HCT116 (cell line): ENCODE results near the gene HYCC2. TPM values are rescaled to one million over a fixed set of nuclear protein-coding genes. Genes with fewer than 3 reads are reported as not detected.

Experiments used
- ATAC-seq: fragments of 200-7000 bp; cut with Tn5 transposase; 2 replicates; pipeline ENCODE4 v1.9.1; 2020; ENCODE audit warnings: mild to moderate bottlenecking, moderate library complexity
- BruUV-seq: library from RNA; stranded (reverse); fragments of 400-500 nt; replicated peaks from 2 replicates; lab custom pipeline; 2021; lab: Mats Ljungman, UMichigan
- CTCF ChIA-PET: fragments of 300-600 bp; sonication (Branson Sonifier 250); formaldehyde crosslinking; loops from one replicate; lab custom pipeline; 2021; ENCODE audit warnings: antibody characterized with exemption; lab: Charles Lee
- POLR2A ChIA-PET: fragments of 300-600, 350-600 bp; sonication (Branson Sonifier 250); formaldehyde crosslinking; loops from one replicate; lab custom pipeline; 2021; ENCODE audit warnings: antibody characterized with exemption; lab: Charles Lee
- RAD21 ChIA-PET, 2 experiments: fragments of 300-600 bp; sonication (Branson Sonifier 250); formaldehyde crosslinking; loops; one replicate each; lab custom pipeline; 2023; ENCODE audit warnings: low total read pairs in 2 of 2; ENCODE audit not compliant: uncharacterized antibody in 2 of 2, unreplicated experiment in 2 of 2, low non-redundant PET in 1 of 2; lab: Charles Lee
- DNase-seq: peaks from one replicate; pipeline ENCODE4 v3.0.0-alpha.2; 2010; ENCODE audit warnings: low read depth, low spot score
- H2AFZ ChIP-seq: fragments of 200-600 bp; shearing (Covaris generic), sonication (generic); 2 replicates; pipeline ENCODE4 v1.6.1; 2017; ENCODE audit warnings: low read depth, mixed run types, mixed read lengths, antibody characterized with exemption, low read length; ENCODE audit not compliant: poor library complexity, severe bottlenecking
- H3K27ac ChIP-seq: 2 replicates; pipeline ENCODE4 v1.5.1; 2012; ENCODE audit warnings: low read depth, low read length
- H3K27me3 ChIP-seq: fragments of 200-600 bp; sonication (generic); 2 replicates; pipeline ENCODE4 v1.6.1; 2016; ENCODE audit warnings: mixed run types, low read length, mixed read lengths; ENCODE audit not compliant: insufficient read depth
- H3K36me3 ChIP-seq, 2 experiments: fragments of 200-500 bp in 1 of 2; fragments of 200-600 bp in 1 of 2; sonication (Bioruptor generic) in 1 of 2; sonication (generic) in 1 of 2; 2 replicates each; pipeline versions ENCODE4 v1.5.1 to v1.6.1; 2014 to 2016; ENCODE audit warnings: low read length in 2 of 2, inconsistent platforms in 1 of 2, mixed read lengths in 1 of 2, mixed run types in 1 of 2; ENCODE audit not compliant: insufficient read depth in 2 of 2, control insufficient read depth in 1 of 2
- H3K4me1 ChIP-seq, 2 experiments: fragments of 200-600 bp in 1 of 2; sonication (generic) in 1 of 2; 2 replicates each; pipeline versions ENCODE4 v1.5.1 to v1.6.1; 2012 to 2017; ENCODE audit warnings: low read length in 2 of 2, inconsistent platforms in 1 of 2, mild to moderate bottlenecking in 1 of 2, mixed read lengths in 1 of 2, mixed run types in 1 of 2, moderate library complexity in 1 of 2; ENCODE audit not compliant: insufficient read depth in 2 of 2, control insufficient read depth in 1 of 2
- H3K4me2 ChIP-seq: fragments of 200-600 bp; sonication (generic); 2 replicates; pipeline ENCODE4 v1.6.1; 2017; ENCODE audit warnings: mixed run types, low read length, mixed read lengths
- H3K4me3 ChIP-seq, 2 experiments: fragments of 200-600 bp in 1 of 2; sonication (generic) in 1 of 2; replicated peaks in 1 of 2; 2 replicates each; pipeline ENCODE4 v1.5.1; 2011 to 2016; ENCODE audit warnings: low read length in 2 of 2, control low read depth in 1 of 2, low read depth in 1 of 2, mild to moderate bottlenecking in 1 of 2, mixed read lengths in 1 of 2, mixed run types in 1 of 2
- H3K79me2 ChIP-seq: fragments of 200-600 bp; sonication (generic); 2 replicates; pipeline ENCODE4 v1.6.1; 2017; ENCODE audit warnings: mild to moderate bottlenecking, mixed run types, low read length, moderate library complexity, mixed read lengths; ENCODE audit not compliant: insufficient read depth
- H3K9ac ChIP-seq: fragments of 200-600 bp; sonication (generic); 2 replicates; pipeline ENCODE4 v1.6.1; 2016; ENCODE audit warnings: low read length, mixed read lengths
- H3K9me2 ChIP-seq: fragments of 200-600 bp; sonication (generic), shearing (Covaris generic); 2 replicates; pipeline ENCODE4 v1.6.1; 2017; ENCODE audit warnings: mixed run types, mild to moderate bottlenecking, moderate library complexity; ENCODE audit not compliant: insufficient read depth
- H3K9me3 ChIP-seq, 2 experiments: fragments of 200-500 bp in 1 of 2; fragments of 200-600 bp in 1 of 2; sonication (Bioruptor generic) in 1 of 2; sonication (generic) in 1 of 2; 2 replicates each; pipeline ENCODE4 v1.6.1; 2014 to 2017; ENCODE audit warnings: low read length in 2 of 2, mixed read lengths in 2 of 2, inconsistent platforms in 1 of 2, low read depth in 1 of 2, mild to moderate bottlenecking in 1 of 2, mixed run types in 1 of 2, moderate library complexity in 1 of 2; ENCODE audit not compliant: control insufficient read depth in 1 of 2, insufficient read depth in 1 of 2
- H4K20me1 ChIP-seq: fragments of 200-600 bp; sonication (generic), shearing (Covaris generic); 2 replicates; pipeline ENCODE4 v1.6.1; 2017; ENCODE audit warnings: mixed run types, mild to moderate bottlenecking, moderate library complexity; ENCODE audit not compliant: insufficient read depth
- ATF3 ChIP-seq: IDR thresholded peaks from 2 replicates; pipeline ENCODE4 v1.6.1; 2012
- CTCF ChIP-seq, 3 experiments: fragments of 200-600 bp in 1 of 3; sonication (generic) in 1 of 3; IDR thresholded peaks in 2 of 3; conservative IDR thresholded peaks in 1 of 3; 2 replicates each; pipeline ENCODE4 v1.5.1; 2012 to 2017; ENCODE audit warnings: low read depth in 2 of 3, low read length in 2 of 3, antibody characterized with exemption in 1 of 3, borderline replicate concordance in 1 of 3, control low read depth in 1 of 3, mild to moderate bottlenecking in 1 of 3, mixed read lengths in 1 of 3, mixed run types in 1 of 3, moderate library complexity in 1 of 3; ENCODE audit not compliant: insufficient read depth in 1 of 3
- EGR1 ChIP-seq: IDR thresholded peaks from 2 replicates; pipeline ENCODE4 v1.6.1; 2012; ENCODE audit warnings: low read depth
- ELF1 ChIP-seq: IDR thresholded peaks from 2 replicates; pipeline ENCODE4 v1.6.1; 2012; ENCODE audit warnings: low read depth, borderline replicate concordance
- EZH2 ChIP-seq: fragments of 200-600 bp; sonication (generic); IDR thresholded peaks from 2 replicates; pipeline ENCODE4 v1.6.1; 2017; ENCODE audit warnings: antibody characterized with exemption, mixed run types
- JUND ChIP-seq: IDR thresholded peaks from 2 replicates; pipeline ENCODE4 v1.6.1; 2012
- POLR2A ChIP-seq: IDR thresholded peaks from 2 replicates; pipeline ENCODE4 v1.7.0; 2011; ENCODE audit warnings: borderline replicate concordance; ENCODE audit not compliant: insufficient read depth, insufficient read length; ENCODE audit errors: extremely low read depth
- SP1 ChIP-seq: IDR thresholded peaks from 2 replicates; pipeline ENCODE4 v1.6.1; 2012; ENCODE audit warnings: low read depth
- TCF7L2 ChIP-seq: IDR thresholded peaks from 2 replicates; pipeline ENCODE4 v1.7.0; 2011; ENCODE audit warnings: borderline replicate concordance, inconsistent platforms; ENCODE audit not compliant: insufficient read depth, insufficient read length; ENCODE audit errors: extremely low read depth
- YY1 ChIP-seq: IDR thresholded peaks from 2 replicates; pipeline ENCODE4 v1.6.1; 2011; ENCODE audit warnings: low read length, low read depth, moderate library complexity, mild to moderate bottlenecking; ENCODE audit not compliant: insufficient replicate concordance; ENCODE audit errors: extremely low read depth
- ZFX ChIP-seq: fragments of 450-650 bp; IDR thresholded peaks from 2 replicates; pipeline ENCODE4 v1.6.1; 2017
- intact Hi-C: fragments of 100-400 bp; cut with micrococcal nuclease; formaldehyde crosslinking; loops from 2 replicates; pipeline ENCODE4 v1.10.0; 2022
- total RNA-seq: library from RNA; stranded (reverse); gene quantifications from one replicate; pipeline ENCODE4 v1.2.1, GENCODE V29; 2021; ENCODE audit not compliant: unreplicated experiment

The HYCC2 gene
- total RNA-seq, 1 experiment from 2014 or later, result 9.9 TPM

GRCh38 chr2:201071479-201072200 lies at the start of gene HYCC2, which contains the start of gene NDUFB3 (continued):
- no peak for TF ChIP-seq ATF3
- peak; percentile 33; the same call in 1 of the 2 replicates for TF ChIP-seq JUND
- peak; percentile 7 for TF ChIP-seq TCF7L2
- TF ChIP-seq EGR1, result no peak
- 0 out of 2 replicates have a peak, but pooled peaks have one; percentile 21 for TF ChIP-seq ZFX
- peak; percentile 77 for TF ChIP-seq POLR2A

GRCh38 chr2:201118961-201119854 lies 47.7 kb upstream of the HYCC2 start:
- Histone ChIP-seq H3K36me3 (no peaks in the 10 kb centered on the region), H3K9ac (peak overlapping the region; percentile 97), H3K9me3 (no peaks in the 10 kb centered on the region), H3K4me2 (peak overlapping the region; percentile 84), H2AFZ (no peak overlapping the region), H3K4me1 (peaks cover 21 to 83% of the 10 kb centered on the region in 2 experiments), H3K27ac (peak overlapping the region; percentile 96), H3K79me2 (peaks cover 81% of the 10 kb centered on the region), H4K20me1 (no peaks in the 10 kb centered on the region), H3K9me2 (no peaks in the 10 kb centered on the region), H3K4me3 (peak overlapping the region; percentile 81), H3K27me3 (no peaks in the 10 kb centered on the region)
- peak; percentile 33 for DNase-seq
- TF ChIP-seq EZH2, result no peak
- 0 out of 2 replicates have a peak, but pooled peaks have one; percentile 12 for TF ChIP-seq JUND
- TF ChIP-seq ELF1, result no peak
- TF ChIP-seq TCF7L2, result no peak
- TF ChIP-seq YY1, result peak; percentile 44
- TF ChIP-seq SP1, result peak; percentile 45
- no peak for TF ChIP-seq CTCF (IDR thresholded peaks at IDR 0.05 in 2 of 3, conservative IDR thresholded peaks at IDR 0.05 in 1 of 3; ENCODE audit: borderline replicate concordance in 1 of 3, insufficient read depth in 1 of 3, low read depth in 2 of 3, low read length in 2 of 3)
- RAD21 ChIA-PET, result interaction anchor here in 1 of 2 experiments (0.6 to 1.3 kb wide), 2 partner anchors 39 to 138 kb away, joined by 4 to 6 read pairs; no protein-coding TSS in a partner anchor
- CTCF ChIA-PET, result interaction anchor here (1.3 to 3.3 kb wide), 4 partner anchors 8 to 39 kb away, joined by 4 to 30 read pairs (median 4); no protein-coding TSS in a partner anchor
- BruUV-seq, result TSS peak; percentile 36
- POLR2A ChIA-PET, result interaction anchor here (1.0 to 3.4 kb wide), 2 partner anchors 35 to 114 kb away, joined by 3 to 7 read pairs; no protein-coding TSS in a partner anchor
- intact Hi-C loops, result loop anchor here (1.0 to 2.0 kb wide), 2 partner anchors 32 to 113 kb away; no protein-coding TSS in a partner anchor
- ATAC-seq, result peak; percentile 46
